GM12878 (cell line): ENCODE results near the gene RTF2. TPM values are rescaled to one million over a fixed set of nuclear protein-coding genes. Genes with fewer than 3 reads are reported as not detected.

ENCODE experiments used
- ATAC-seq: fragments of 200-7000 bp; cut with Tn5 transposase; 3 replicates; pipeline ENCODE4 v1.9.1; 2020; ENCODE audit warnings: mild to moderate bottlenecking, moderate library complexity
- BruUV-seq: library from RNA; stranded (reverse); fragments of 400-500 nt; replicated peaks from 2 replicates; lab custom pipeline; 2021; lab: Mats Ljungman, UMichigan
- CTCF ChIA-PET: fragments of 300-600 bp; sonication (Branson Sonifier 250); formaldehyde crosslinking; extraction: SDS; loops from one replicate; lab custom pipeline; 2021; ENCODE audit warnings: inconsistent platforms; lab: Yijun Ruan, JAX
- POLR2A ChIA-PET: fragments of 350-600 bp; formaldehyde crosslinking; extraction: SDS; loops from one replicate; lab custom pipeline; 2021; ENCODE audit warnings: inconsistent platforms; lab: Charles Lee
- RAD21 ChIA-PET: fragments of 300-600 bp; sonication (Branson Sonifier 250); formaldehyde crosslinking; loops from one replicate; lab custom pipeline; 2023; ENCODE audit warnings: antibody characterized with exemption; ENCODE audit not compliant: unreplicated experiment; lab: Charles Lee
- SMC1A ChIA-PET: fragments of 300-600 bp; sonication (Branson Sonifier 250); formaldehyde crosslinking; loops from one replicate; lab custom pipeline; 2023; ENCODE audit not compliant: unreplicated experiment, uncharacterized antibody; lab: Charles Lee
- DNase-seq: peaks from one replicate; pipeline ENCODE4 v3.0.0-alpha.2; 2011; ENCODE audit warnings: low read depth, low spot score
- FAIRE-seq: peaks from 3 replicates; lab custom pipeline; 2011; peaks lifted over from hg19 to GRCh38; lab: Jason Lieb, UNC
- H2AFZ ChIP-seq: 2 replicates; pipeline ENCODE4 v1.6.0; 2011; ENCODE audit warnings: low read depth, low read length, control low read depth; ENCODE audit not compliant: control insufficient read depth
- H3K27ac ChIP-seq: 2 replicates; pipeline ENCODE4 v1.5.1; 2011; ENCODE audit warnings: control low read depth; ENCODE audit not compliant: control insufficient read depth, insufficient read depth
- H3K27me3 ChIP-seq, 2 experiments: replicated peaks in 1 of 2; 2 replicates each; pipeline versions ENCODE4 v1.6.0 to v1.6.1; 2011; ENCODE audit warnings: low read length in 1 of 2; ENCODE audit not compliant: control insufficient read depth in 2 of 2, insufficient read depth in 2 of 2
- H3K36me3 ChIP-seq, 2 experiments: 2 replicates each; pipeline ENCODE4 v1.5.1; 2011; ENCODE audit warnings: low read length in 1 of 2; ENCODE audit not compliant: control insufficient read depth in 2 of 2, insufficient read depth in 2 of 2
- H3K4me1 ChIP-seq: 2 replicates; pipeline ENCODE4 v1.6.1; 2011; ENCODE audit warnings: mild to moderate bottlenecking, low read length, moderate library complexity, mixed read lengths; ENCODE audit not compliant: control insufficient read depth, insufficient read depth
- H3K4me2 ChIP-seq: 2 replicates; pipeline ENCODE4 v1.6.0; 2011; ENCODE audit warnings: control low read depth; ENCODE audit not compliant: control insufficient read depth, insufficient read depth
- H3K4me3 ChIP-seq: fragments of 200-600 bp; sonication (generic); 2 replicates; pipeline ENCODE4 v1.5.1; 2016
- H3K79me2 ChIP-seq: 2 replicates; pipeline ENCODE4 v1.6.0; 2011; ENCODE audit warnings: low read length; ENCODE audit not compliant: control insufficient read depth, insufficient read depth
- H3K9ac ChIP-seq: 2 replicates; pipeline ENCODE4 v1.8.0; 2011; ENCODE audit warnings: low read length, control low read depth, mixed read lengths; ENCODE audit not compliant: control insufficient read depth, insufficient read depth
- H3K9me3 ChIP-seq: replicated peaks from 3 replicates; pipeline ENCODE4 v1.5.1; 2011; ENCODE audit warnings: mild to moderate bottlenecking, low read length; ENCODE audit not compliant: control insufficient read depth, insufficient read depth
- H4K20me1 ChIP-seq: 2 replicates; pipeline ENCODE4 v1.6.0; 2011; ENCODE audit not compliant: control insufficient read depth, insufficient read depth
- ASH2L ChIP-seq: fragments of 300-600, 200-600 bp; sonication (generic); IDR thresholded peaks from 2 replicates; pipeline ENCODE4 v1.6.1; 2017; ENCODE audit warnings: low read depth, mild to moderate bottlenecking, borderline replicate concordance
- CBX3 ChIP-seq: fragments of 200-600 bp; sonication (generic); IDR thresholded peaks from 2 replicates; pipeline ENCODE4 v1.6.1; 2016; ENCODE audit warnings: low read depth, borderline replicate concordance
- CHD2 ChIP-seq: IDR thresholded peaks from 2 replicates; pipeline ENCODE4 v1.6.1; 2011; ENCODE audit warnings: low read depth, low read length, improper control_type of control experiment, borderline replicate concordance
- E2F4 ChIP-seq: IDR thresholded peaks from 2 replicates; pipeline ENCODE4 v1.6.1; 2012; ENCODE audit warnings: low read depth, low read length, improper control_type of control experiment
- EED ChIP-seq: sonication (generic); IDR thresholded peaks from 2 replicates; pipeline ENCODE4 v1.6.1; 2016; ENCODE audit warnings: antibody characterized with exemption, low read depth
- HCFC1 ChIP-seq: fragments of 150-350 bp; IDR thresholded peaks from 2 replicates; pipeline ENCODE4 v1.6.1; 2014; ENCODE audit warnings: low read length
- PBX3 ChIP-seq: IDR thresholded peaks from 2 replicates; pipeline ENCODE4 v1.6.1; 2011; ENCODE audit warnings: mild to moderate bottlenecking, low read depth, low read length, moderate library complexity; ENCODE audit not compliant: insufficient replicate concordance
- POLR2AphosphoS5 ChIP-seq: IDR thresholded peaks from 2 replicates; pipeline ENCODE4 v1.6.1; 2011; ENCODE audit warnings: mild to moderate bottlenecking, low read length, inconsistent platforms
- RUNX3 ChIP-seq: IDR thresholded peaks from 2 replicates; pipeline ENCODE4 v1.6.1; 2012; ENCODE audit warnings: low read length, inconsistent platforms
- SIX5 ChIP-seq: IDR thresholded peaks from 2 replicates; pipeline ENCODE4 v1.6.1; 2011; ENCODE audit warnings: mild to moderate bottlenecking, low read depth, low read length, moderate library complexity; ENCODE audit not compliant: severe bottlenecking
- SMAD1 ChIP-seq: fragments of 450-650 bp; IDR thresholded peaks from 2 replicates; pipeline ENCODE4 v1.6.1; 2018; ENCODE audit warnings: mild to moderate bottlenecking, low read depth; ENCODE audit not compliant: partially characterized antibody
- TBL1XR1 ChIP-seq: IDR thresholded peaks from 2 replicates; pipeline ENCODE4 v1.6.1; 2012; ENCODE audit warnings: low read depth, low read length, improper control_type of control experiment
- YBX1 ChIP-seq: fragments of 450-650 bp; IDR thresholded peaks from 2 replicates; pipeline ENCODE4 v1.6.1; 2016; ENCODE audit warnings: antibody characterized with exemption
- WGBS: methylation state at CpG from one replicate; pipeline ENCODE4 v1.1.6; 2016; ENCODE audit warnings: low lambda C conversion rate; ENCODE audit not compliant: insufficient replicate concordance, insufficient coverage; ENCODE audit errors: missing lambda C conversion rate; 5-methylcytosine and 5-hydroxymethylcytosine counted together
- in situ Hi-C: fragments of 300-500 bp; cut with MboI; formaldehyde crosslinking; loops from 9 replicates; pipeline ENCODE4 v1.14.3; 2018; ENCODE audit warnings: mixed read lengths
- intact Hi-C: fragments of 100-400 bp; cut with micrococcal nuclease; formaldehyde crosslinking; loops from one replicate; pipeline ENCODE4 v1.14.2; 2022; ENCODE audit not compliant: unreplicated experiment
- polyA plus RNA-seq, 11 experiments: library from polyadenylated mRNA; depleted of rRNA in 4 of 11; unstranded in 6 of 11; stranded (reverse) in 5 of 11; fragments of >200 nt; fragmentation: Nextera tagmentation in 4 of 11; fragmentation: Illumina TruSeq in 1 of 11; extraction: Ambion mirVana in 4 of 11; extraction: Trizol in 1 of 11; gene quantifications; 1 replicate in 1 of 11; 2 replicates in 10 of 11; pipeline versions ENCODE4 v1.2.1 to v1.2.3, GENCODE V29; 2011 to 2016; ENCODE audit warnings: inconsistent platforms in 2 of 11, missing spikeins in 2 of 11, low read depth in 1 of 11
- total RNA-seq, 4 experiments: library from RNA; depleted of rRNA in 3 of 4; stranded (reverse); fragments of >200 nt in 3 of 4; fragmentation: Illumina TruSeq in 1 of 4; extraction: Trizol in 1 of 4; gene quantifications; 2 replicates each; pipeline versions ENCODE4 v1.2.1 to v1.2.3, GENCODE V29; 2013 to 2021
- TF ChIP-seq, protein P1 (sequence below): fragments of 450-650 bp; formaldehyde crosslinking; IDR thresholded peaks from 2 replicates; pipeline ENCODE4 v1.4.0; 2022; ENCODE audit warnings: mild to moderate bottlenecking, moderate library complexity

The RTF2 gene
- total and polyA plus RNA-seq, 10 of the 15 experiments (the other 5 are each of a cell fraction or from before 2014, with no cell fraction given): 66.2 to 133 (median 82.9) TPM

GRCh38 chr20:56518126-56518525 is 49.7 kb downstream of the RTF2 start:
- Histone ChIP-seq H3K9ac (no peak overlapping the region), H4K20me1 (no peaks in the 10 kb centered on the region), H3K4me2 (no peak overlapping the region), H3K4me1 (no peaks in the 10 kb centered on the region), H3K36me3 (peaks cover 11 to 39% of the 10 kb centered on the region in 2 experiments), H3K4me3 (no peak overlapping the region), H2AFZ (no peak overlapping the region), H3K27me3 (no peaks in the 10 kb centered on the region), H3K9me3 (peaks cover 7% of the 10 kb centered on the region; the same call in 2 of the 3 replicates), H3K79me2 (no peaks in the 10 kb centered on the region), H3K27ac (no peak overlapping the region)
- ChIA-PET SMC1A (no interaction called here), RAD21 (no interaction called here), POLR2A (no interaction called here), CTCF (no interaction called here)
- no peak for TF ChIP-seq CBX3
- TF ChIP-seq ASH2L: no peak
- no peak for TF ChIP-seq SIX5
- TF ChIP-seq POLR2AphosphoS5: no peak
- TF ChIP-seq, protein P1, sequence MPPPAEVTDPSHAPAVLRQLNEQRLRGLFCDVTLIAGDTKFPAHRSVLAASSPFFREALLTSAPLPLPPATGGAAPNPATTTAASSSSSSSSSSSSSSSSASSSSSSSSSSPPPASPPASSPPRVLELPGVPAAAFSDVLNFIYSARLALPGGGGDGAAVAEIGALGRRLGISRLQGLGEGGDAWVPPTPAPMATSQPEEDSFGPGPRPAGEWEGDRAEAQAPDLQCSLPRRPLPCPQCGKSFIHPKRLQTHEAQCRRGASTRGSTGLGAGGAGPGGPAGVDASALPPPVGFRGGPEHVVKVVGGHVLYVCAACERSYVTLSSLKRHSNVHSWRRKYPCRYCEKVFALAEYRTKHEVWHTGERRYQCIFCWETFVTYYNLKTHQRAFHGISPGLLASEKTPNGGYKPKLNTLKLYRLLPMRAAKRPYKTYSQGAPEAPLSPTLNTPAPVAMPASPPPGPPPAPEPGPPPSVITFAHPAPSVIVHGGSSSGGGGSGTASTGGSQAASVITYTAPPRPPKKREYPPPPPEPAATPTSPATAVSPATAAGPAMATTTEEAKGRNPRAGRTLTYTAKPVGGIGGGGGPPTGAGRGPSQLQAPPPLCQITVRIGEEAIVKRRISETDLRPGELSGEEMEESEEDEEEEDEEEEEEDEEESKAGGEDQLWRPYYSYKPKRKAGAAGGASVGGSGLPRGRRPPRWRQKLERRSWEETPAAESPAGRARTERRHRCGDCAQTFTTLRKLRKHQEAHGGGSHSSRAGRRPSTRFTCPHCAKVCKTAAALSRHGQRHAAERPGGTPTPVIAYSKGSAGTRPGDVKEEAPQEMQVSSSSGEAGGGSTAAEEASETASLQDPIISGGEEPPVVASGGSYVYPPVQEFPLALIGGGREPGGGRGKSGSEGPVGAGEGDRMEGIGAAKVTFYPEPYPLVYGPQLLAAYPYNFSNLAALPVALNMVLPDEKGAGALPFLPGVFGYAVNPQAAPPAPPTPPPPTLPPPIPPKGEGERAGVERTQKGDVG (CRISPR knock-in tag): no peak
- TF ChIP-seq PBX3: no peak
- no peak for TF ChIP-seq E2F4
- TF ChIP-seq EED: no peak
- no peak for TF ChIP-seq HCFC1
- no peak for TF ChIP-seq RUNX3
- no peak for TF ChIP-seq SMAD1
- TF ChIP-seq YBX1: no peak
- no peak for TF ChIP-seq TBL1XR1
- TF ChIP-seq CHD2: no peak
- no peak for ATAC-seq
- 98% methylated on average over 14 of the region's 14 CpGs for WGBS
- in situ Hi-C loops (no loop called here), intact Hi-C loops (no loop called here)
- no TSS peak for BruUV-seq
- FAIRE-seq: no peak
- DNase-seq: no peak
